HG02610 (cell line): ENCODE data around the gene KRT15.
"Not testable (repeated sequence)": the region's sequence is repeated elsewhere in the genome, so short reads cannot be mapped to it uniquely, and the experiment has no call there.

Experiments used
- ATAC-seq: cut with Tn5 transposase; IDR thresholded peaks from one replicate; pipeline ENCODE4 v1.9.1; 2021; ENCODE audit warnings: mild to moderate bottlenecking, moderate library complexity; ENCODE audit not compliant: unreplicated experiment

The KRT15 gene

GRCh38 chr17:41544935-41545334 lies 26.2 kb upstream of the KRT15 start:
- ATAC-seq: no peak

GRCh38 chr17:41544491-41544892 lies 25.8 kb upstream of the KRT15 start:
- ATAC-seq: no peak

GRCh38 chr17:41542786-41543185 lies 24.1 kb upstream of the KRT15 start:
- not testable (repeated sequence) for ATAC-seq

- no peak for ATAC-seq
Observed at GRCh38 chr17:41542357-41542756, 23.7 kb upstream of the KRT15 start.

- ATAC-seq: no peak
Observed at GRCh38 chr17:41540921-41541625, 22.4 kb upstream of the KRT15 start.

- no peak for ATAC-seq
Observed at GRCh38 chr17:41539979-41540701, 21.4 kb upstream of the KRT15 start.

- ATAC-seq: no peak
Observed at GRCh38 chr17:41539071-41539492, 20.4 kb upstream of the KRT15 start.

- ATAC-seq: no peak
Observed at GRCh38 chr17:41538565-41538991, 19.9 kb upstream of the KRT15 start.

- ATAC-seq: no peak
Observed at GRCh38 chr17:41537990-41538389, 19.3 kb upstream of the KRT15 start.

GRCh38 chr17:41537614-41537954 lies 18.9 kb upstream of the KRT15 start:
- no peak for ATAC-seq

GRCh38 chr17:41536741-41537613 lies 18.3 kb upstream of the KRT15 start:
- no peak for ATAC-seq

GRCh38 chr17:41535764-41536481 lies 17.2 kb upstream of the KRT15 start:
- no peak for ATAC-seq

- ATAC-seq: no peak
Observed at GRCh38 chr17:41534899-41535546, 16.3 kb upstream of the KRT15 start.

GRCh38 chr17:41533613-41534012 lies 14.9 kb upstream of the KRT15 start:
- no peak for ATAC-seq

GRCh38 chr17:41532947-41533570 lies 14.4 kb upstream of the KRT15 start:
- no peak for ATAC-seq

- ATAC-seq: no peak
Observed at GRCh38 chr17:41531993-41532392, 13.3 kb upstream of the KRT15 start.

- no peak for ATAC-seq
Observed at GRCh38 chr17:41530062-41531048, 11.7 kb upstream of the KRT15 start.

- no peak for ATAC-seq
Observed at GRCh38 chr17:41529491-41529915, 10.8 kb upstream of the KRT15 start.

- ATAC-seq: no peak
Observed at GRCh38 chr17:41528959-41529353, 10.3 kb upstream of the KRT15 start.
